NCI-H526 treated with DMSO at 0.1 percent for 48 hours (cell line): ENCODE results near the gene WDR44.
"Not testable (repeated sequence)": the region's sequence is repeated elsewhere in the genome, so short reads cannot be mapped to it uniquely, and the experiment has no call there.

Source experiments
- DNase-seq: peaks from one replicate; lab custom pipeline; 2025; lab: John Stamatoyannopoulos, UW

The WDR44 gene, protein sequence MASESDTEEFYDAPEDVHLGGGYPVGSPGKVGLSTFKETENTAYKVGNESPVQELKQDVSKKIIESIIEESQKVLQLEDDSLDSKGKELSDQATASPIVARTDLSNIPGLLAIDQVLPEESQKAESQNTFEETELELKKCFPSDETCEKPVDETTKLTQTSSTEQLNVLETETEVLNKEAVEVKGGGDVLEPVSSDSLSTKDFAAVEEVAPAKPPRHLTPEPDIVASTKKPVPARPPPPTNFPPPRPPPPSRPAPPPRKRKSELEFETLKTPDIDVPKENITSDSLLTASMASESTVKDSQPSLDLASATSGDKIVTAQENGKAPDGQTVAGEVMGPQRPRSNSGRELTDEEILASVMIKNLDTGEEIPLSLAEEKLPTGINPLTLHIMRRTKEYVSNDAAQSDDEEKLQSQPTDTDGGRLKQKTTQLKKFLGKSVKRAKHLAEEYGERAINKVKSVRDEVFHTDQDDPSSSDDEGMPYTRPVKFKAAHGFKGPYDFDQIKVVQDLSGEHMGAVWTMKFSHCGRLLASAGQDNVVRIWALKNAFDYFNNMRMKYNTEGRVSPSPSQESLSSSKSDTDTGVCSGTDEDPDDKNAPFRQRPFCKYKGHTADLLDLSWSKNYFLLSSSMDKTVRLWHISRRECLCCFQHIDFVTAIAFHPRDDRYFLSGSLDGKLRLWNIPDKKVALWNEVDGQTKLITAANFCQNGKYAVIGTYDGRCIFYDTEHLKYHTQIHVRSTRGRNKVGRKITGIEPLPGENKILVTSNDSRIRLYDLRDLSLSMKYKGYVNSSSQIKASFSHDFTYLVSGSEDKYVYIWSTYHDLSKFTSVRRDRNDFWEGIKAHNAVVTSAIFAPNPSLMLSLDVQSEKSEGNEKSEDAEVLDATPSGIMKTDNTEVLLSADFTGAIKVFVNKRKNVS

GRCh38 chrX:118345464-118346257 is at the start of gene WDR44:
TSS of gene WDR44 (plus strand) at chrX:118346106. CDS start at chrX:118346504, 398 bp downstream.
- DNase-seq: peak; percentile 87

DNA sequence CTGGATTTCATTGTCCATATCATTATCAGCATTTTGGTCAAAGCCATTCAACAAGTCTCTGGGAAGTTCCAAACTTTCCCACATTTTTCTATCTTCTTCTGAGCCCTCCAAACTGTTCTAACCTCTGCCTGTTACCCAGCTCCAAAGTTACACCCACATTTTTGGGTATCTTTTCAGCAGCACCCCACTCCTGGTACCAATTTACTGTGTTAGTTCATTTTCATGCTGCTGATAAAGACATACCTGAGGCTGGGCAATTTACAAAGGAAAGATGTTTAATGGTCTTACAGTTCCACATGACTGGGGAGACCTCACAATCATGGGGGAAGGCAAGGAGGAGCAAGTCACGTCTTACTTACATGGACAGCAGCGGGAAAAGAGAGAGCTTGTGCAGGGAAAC is 40.1 kb upstream of the WDR44 start:
- DNase-seq: not testable (repeated sequence)

GRCh38 chrX:118315529-118315928 is 30.4 kb upstream of the WDR44 start:
- no peak for DNase-seq

- no peak for DNase-seq
Observed at GRCh38 chrX:118324588-118324987, 21.3 kb upstream of the WDR44 start.

GRCh38 chrX:118325453-118325852 is 20.5 kb upstream of the WDR44 start:
- no peak for DNase-seq

DNA sequence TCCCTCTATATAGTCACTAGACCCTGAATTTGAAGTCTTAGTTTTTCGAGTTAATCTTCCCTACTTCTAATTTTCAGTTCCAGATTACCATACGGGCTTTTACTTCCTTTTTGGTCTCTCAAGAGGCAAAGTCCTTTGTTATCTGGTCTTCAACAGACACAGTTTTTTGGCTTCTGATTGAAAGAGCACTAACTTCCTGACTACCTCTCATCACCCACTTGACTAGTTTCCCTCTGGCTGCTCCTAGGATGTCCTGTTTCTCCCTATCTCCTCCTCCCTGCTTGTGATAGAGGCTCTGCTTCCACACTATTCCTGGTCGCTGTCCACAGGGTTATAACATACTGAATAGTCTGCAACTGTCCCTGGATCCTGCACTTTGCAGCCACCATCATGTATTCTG is 16.7 kb upstream of the WDR44 start:
- no peak for DNase-seq

GRCh38 chrX:118337687-118338086 is 8.2 kb upstream of the WDR44 start:
- DNase-seq: no peak

GRCh38 chrX:118338930-118339329 is 7.0 kb upstream of the WDR44 start:
- no peak for DNase-seq

- no peak for DNase-seq
Observed at GRCh38 chrX:118345045-118345463, 852 bp upstream of the WDR44 start.

DNA sequence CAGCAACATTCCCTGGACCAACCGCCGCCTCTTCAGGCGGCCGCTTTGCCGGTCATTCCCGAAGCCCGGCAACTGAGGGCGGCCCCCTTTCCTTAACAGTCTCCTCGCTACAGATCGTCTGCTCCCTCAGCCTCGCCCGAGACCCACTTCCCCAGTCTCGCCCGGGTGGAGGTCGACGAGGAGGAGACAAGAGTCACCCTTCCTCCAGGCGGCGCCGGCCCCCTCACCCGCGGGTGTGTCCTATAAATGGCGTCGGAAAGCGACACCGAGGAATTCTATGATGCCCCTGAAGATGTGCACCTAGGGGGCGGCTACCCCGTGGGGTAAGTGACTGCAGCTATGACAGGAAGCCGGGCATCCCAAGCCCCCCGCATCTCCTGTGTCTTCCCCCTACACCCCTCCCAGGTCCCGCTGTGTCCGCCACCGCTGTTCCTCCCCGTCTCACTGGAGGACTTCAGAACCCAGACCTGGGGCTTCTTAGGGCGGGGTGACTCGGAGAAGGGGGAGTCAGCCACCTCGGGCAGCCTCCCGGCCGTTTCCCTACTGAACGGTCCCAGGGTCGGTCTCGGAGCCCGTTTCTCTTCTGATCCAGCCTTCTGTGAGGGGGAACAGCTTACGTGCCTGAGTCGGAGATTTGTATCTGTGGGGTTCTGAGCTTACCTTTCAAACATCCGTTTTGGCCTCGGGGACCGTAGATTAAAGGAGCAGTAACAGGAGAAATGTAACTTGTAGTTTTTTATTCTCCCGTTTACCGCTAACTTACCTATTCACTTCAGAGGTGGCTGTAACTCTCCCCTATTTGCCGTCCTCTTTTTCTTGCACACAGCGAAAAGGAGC is 570 bp downstream of the WDR44 start:
- peak; percentile 46 for DNase-seq

- DNase-seq: no peak
Observed at GRCh38 chrX:118347131-118347530, 1.2 kb downstream of the WDR44 start.

DNA sequence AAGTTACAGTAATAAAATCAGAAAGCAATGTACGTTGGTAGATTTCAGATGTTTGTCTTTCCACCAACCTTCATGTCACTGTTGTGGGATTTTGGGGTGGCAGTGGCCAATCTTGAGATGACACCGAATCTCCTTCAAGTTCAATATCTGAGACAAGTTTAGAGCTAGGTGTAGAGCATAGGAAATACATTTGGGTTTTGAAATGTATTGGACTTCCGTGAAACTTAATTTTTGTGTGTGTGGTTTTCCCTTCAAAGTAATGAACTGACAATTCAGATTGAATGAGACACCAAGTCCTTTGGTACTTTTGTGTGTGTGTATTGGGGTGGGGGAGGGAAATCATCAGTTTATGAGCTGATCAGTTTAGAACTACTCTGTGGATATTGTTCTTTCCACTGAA is 1.8 kb downstream of the WDR44 start:
- no peak for DNase-seq

- no peak for DNase-seq
Observed at GRCh38 chrX:118348186-118348810, 2.4 kb downstream of the WDR44 start.

GRCh38 chrX:118349188-118349587 is 3.3 kb downstream of the WDR44 start:
- DNase-seq: no peak

DNA sequence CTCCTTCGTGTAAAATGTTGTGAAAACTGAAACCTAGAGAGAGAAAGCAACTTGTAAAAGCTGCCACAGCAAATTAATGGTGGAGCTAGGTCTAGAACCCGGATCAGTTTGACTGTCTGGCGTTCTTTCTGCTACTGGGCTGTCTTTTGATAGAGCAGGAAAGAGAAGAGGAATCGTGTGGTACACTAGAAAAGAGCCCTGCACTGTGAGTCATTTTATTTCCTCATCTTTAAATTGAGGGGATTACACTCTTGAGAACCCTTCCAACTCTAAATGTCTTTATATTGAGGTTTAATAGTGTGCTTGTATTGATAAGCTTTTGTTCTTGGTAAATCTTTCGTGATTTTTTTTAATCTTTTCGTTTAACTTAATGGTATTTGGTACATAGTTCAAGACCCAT is 4.3 kb downstream of the WDR44 start:
- DNase-seq: no peak

- no peak for DNase-seq
Observed at GRCh38 chrX:118350706-118351105, 4.8 kb downstream of the WDR44 start.

DNA sequence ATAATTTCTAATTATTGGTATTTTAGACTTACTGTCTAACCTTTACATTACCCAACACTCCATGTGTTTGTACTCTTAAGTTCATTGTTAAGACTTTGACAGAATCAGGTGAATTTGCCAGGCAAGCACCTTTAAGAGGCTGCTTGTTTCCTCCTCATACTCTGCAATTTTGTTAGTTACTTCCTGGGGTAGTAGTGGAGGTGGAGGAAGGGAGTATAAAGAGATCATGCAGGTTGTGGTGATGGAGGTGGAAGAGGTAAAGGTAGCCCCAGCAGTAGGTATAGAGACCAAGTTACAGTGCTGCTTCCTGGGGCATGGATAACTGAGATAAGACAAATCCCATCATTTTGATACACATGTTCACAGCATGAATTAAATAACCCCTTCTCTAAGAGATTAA is 6.7 kb downstream of the WDR44 start:
- no peak for DNase-seq

DNA sequence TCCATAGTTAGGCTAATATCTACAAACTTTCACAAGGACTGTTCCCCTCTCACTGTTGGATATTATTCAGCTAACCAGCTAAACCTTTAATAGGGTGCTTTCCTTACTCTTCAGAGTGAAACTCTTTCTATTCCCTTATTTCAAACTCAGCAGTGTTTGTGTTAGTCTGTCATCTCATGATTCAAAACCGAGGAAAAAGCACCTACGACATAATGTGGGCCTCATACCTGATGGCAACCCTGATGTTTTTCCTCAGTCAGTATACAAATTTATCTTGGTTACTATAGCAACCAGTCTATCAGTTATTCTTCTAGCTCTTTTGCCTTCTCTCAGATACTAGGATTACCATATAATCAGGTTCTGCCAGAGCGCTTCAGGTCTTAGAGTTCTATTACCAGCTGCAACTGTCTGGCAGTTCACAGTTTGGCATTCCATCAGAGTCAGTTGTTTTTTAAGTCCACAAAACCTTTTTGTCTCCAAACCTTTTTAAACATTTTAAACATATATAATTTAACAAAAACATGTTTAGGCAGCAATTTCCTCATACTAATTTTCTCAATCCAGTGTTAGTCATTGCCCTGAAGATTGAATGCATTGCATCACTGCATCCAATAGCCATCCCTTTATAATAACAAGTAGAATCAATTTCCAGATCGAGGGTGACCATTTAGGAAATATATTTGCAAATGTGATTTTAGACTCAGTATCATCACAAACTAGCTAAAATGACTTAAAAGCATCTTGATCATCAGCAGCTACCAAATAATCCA is 7.4 kb downstream of the WDR44 start:
- peak; percentile 24 for DNase-seq

DNA sequence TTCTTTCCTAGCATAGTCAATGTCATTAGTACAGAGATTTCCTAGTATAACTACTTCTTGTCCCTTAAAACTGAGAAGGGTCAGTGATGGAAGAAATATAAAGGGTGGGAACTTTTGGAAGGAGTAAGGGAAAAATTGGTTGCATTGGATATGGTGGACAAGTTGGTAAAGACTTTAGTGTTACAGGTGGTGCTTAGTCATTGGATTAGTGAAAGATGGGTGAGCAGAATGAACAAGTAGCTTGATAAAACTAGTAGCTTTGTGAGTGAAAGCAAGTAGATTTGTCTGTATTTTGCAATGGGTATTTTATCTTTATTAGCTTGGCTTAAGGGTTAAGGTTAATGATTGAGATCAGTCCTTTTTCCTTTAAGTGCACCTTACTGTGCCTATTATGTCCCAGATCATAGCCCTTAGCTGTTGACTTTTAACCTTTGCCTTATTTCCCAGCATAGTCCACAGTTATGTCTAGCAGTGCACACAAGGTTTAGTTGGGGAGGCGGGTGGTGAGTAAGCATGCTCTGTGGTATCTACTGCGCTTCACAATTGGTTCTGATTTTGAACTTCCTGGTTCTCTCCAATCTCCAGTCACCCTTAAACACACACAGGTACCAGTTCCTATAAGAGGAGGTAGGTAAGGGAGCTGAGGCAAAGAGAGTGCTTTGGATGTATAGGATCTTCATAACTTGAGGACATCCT is 9.5 kb downstream of the WDR44 start:
- no peak for DNase-seq
